HG03354 (cell line): ENCODE results near the gene WNT8B.

ENCODE experiments used
- ATAC-seq: cut with Tn5 transposase; IDR thresholded peaks from one replicate; pipeline ENCODE4 v1.9.1; 2021; ENCODE audit warnings: mild to moderate bottlenecking; ENCODE audit not compliant: unreplicated experiment, poor library complexity, severe bottlenecking

The WNT8B gene

GRCh38 chr10:100462709-100463108 is at the start of gene WNT8B:
Gene WNT8B (plus strand): TSS chr10:100463009. CDS start chr10:100463169, 160 bp downstream.
- ATAC-seq: no peak

DNA sequence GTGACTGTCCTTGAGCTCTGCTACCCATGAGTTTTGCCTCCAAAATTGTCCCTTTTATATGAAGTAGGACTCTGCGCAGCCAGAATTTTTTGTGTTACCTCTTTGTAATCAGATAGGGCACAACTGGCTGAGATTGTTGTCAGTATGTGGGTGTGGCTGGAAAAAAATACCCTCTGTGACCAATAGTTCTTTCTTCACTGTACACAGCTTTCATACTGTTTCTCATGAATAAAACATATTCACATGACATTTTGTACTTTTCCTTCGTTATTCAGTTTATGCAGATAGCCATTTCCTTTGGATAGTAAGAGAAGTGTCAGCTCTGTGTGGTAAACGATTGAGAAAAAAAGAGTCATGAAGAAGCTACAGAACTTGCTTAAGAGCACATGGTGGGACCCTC is 49.6 kb upstream of the WNT8B start:
- no peak for ATAC-seq

DNA sequence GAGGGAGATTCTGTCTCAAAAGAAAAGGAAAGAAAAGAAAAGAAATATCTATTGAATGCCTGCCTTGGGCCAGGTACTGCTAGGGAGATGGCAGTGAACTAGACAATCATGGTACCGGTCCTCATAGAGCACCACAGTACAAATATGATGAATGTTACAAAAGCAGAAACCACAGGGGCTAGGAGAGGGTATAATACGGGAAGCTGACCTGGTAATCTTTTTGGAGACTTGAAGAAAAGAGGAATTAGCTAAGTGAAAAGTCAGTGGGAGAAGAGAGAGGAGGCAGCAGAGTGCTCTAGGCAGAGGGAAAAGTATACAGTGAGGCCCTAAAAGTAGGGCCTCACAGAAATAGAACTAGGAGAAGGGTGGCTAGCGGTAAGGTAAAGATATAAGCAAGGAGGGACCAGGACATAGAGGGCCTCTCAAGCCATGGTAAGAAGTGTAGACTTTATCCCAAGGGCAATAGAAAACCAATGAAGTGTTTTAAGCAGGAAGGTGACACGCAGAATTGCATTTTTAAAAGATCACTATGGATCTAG is 42.8 kb upstream of the WNT8B start:
- no peak for ATAC-seq

GRCh38 chr10:100427374-100427773 is 35.4 kb upstream of the WNT8B start:
- no peak for ATAC-seq

DNA sequence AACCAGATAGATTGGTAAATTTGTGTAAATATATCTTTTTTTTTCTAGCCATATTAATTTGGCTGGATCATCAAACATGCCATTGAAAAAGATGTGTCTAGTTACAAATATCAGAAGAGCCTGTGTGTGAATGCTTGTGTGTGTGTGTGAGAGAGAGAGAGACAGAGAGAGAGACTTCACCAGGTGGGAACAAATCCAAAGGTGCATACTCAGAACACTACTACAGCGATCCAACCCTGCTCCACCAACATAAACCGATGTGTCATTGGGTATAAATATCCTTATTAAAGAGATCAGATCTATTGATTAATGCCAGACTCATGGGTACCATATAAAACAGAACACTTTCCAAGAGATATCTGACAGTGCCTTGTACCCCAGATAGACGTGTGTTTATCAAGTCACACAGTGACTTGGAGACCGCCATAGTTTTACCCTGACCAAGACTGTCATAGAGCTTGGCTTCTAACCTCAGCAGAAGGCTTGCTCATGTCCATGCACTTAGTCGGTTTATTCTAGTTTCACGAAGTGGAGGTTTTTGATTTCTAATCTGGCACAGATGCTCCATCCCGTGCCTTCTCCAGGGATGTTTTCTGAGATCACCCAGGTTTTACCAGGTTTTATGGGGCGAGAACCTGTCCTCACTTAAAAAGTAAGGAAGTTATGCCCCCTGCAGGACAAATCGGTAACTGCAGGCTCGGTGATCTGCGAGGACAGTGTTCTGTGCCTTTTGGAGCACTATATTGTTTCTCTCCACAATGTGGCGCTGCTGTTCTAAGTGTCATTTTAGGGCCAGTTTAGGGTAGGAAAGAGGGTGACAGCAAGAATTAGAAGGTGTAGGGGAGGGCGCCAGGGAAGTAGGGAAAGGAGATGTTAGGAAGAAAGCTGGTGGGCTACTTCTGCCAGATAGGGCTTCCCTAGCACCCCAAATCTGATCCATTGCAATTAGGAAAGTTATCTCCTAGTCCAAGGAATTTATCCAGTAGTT is 29.3 kb upstream of the WNT8B start:
- ATAC-seq: peak; percentile 84

GRCh38 chr10:100436255-100436654 is 26.6 kb upstream of the WNT8B start:
- ATAC-seq: no peak

GRCh38 chr10:100438674-100439315 is 24.0 kb upstream of the WNT8B start:
- ATAC-seq: no peak

GRCh38 chr10:100442548-100442947 is 20.3 kb upstream of the WNT8B start:
- no peak for ATAC-seq

GRCh38 chr10:100446130-100446761 is 16.6 kb upstream of the WNT8B start:
- ATAC-seq: no peak

- peak; percentile 59 for ATAC-seq
Observed at GRCh38 chr10:100447663-100448062, 15.1 kb upstream of the WNT8B start.

GRCh38 chr10:100448951-100449350 is 13.9 kb upstream of the WNT8B start:
- no peak for ATAC-seq

DNA sequence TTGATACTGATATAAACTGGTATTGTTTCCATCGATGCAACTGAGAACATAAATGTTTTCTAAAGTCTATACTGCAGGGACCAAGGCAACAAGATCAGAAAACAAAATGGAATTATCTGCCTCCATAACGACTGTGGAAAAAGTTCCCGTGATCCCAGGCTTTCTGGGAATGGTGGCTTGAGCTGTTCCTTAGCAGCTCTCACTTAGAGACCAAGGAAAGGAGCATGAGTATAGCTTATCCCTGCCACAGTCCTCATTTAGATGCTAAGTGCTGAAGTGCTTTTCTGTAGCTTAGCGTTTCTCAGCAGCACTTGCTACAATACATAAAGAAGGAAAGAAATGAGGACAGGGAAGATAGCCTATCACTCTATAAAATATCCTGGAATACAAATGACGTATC is 5.5 kb downstream of the WNT8B start:
- no peak for ATAC-seq

DNA sequence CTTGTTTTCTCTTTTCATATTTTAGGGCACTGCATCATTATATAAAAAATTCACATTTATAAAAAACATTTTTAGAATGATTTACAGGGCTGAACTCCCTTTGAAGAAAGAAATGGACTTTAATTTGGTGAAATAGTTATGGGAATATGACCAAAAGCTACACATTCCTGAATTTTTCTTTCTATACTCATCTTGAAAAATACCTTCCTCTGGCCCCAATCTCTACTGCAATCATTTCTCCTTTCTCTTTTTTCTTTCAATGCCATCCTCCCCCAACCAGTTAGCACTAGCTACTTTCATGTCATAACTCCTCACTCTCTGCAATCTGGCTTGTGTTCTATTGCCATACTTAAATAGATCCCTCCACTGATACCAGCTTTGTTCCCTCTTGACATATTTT is 6.2 kb downstream of the WNT8B start:
- ATAC-seq: no peak

DNA sequence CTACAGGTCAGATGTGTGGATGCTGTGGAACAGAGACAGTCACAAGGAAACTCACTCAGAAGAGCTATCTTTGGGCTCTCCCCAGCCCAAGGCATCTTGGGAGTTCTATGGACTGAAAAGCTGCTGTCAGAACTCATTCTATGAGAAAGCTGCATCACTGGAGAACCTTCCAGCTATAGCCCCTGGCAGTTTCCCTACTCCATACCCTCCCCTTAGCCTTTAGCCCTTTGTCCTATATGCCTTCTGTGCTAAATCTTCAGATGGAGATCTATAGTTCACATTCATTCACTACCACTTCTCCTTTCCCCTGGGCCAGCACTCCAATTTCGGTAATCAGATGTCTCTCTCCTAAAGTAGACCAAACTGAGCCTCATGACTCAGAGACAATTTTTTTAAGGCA is 6.9 kb downstream of the WNT8B start:
- ATAC-seq: no peak

- no peak for ATAC-seq
Observed at GRCh38 chr10:100470367-100470766, 7.6 kb downstream of the WNT8B start.

DNA sequence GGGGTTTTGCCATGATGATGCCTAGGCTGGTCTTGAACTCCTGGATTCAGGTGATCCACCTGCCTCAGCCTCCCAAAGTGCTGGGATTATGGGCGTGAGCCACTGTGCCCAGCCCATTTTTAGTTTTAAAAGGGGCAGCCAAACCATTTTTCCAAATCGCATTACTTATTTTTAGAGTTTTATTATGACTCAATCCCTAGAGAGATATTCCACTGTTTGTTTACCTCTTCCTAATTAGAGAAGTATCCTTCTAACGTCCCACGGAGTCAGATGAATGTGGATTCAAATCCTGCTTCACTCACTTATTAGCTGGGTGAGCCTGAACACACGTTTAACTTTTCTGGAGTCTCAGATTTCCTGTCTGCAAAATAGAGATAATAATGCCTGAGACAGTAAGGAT is 15.2 kb downstream of the WNT8B start:
- ATAC-seq: no peak

GRCh38 chr10:100479037-100479436 is 16.2 kb downstream of the WNT8B start:
- ATAC-seq: no peak

- no peak for ATAC-seq
Observed at GRCh38 chr10:100480002-100480401, 17.2 kb downstream of the WNT8B start.

- ATAC-seq: peak; percentile 99
Observed at GRCh38 chr10:100481462-100482081, 18.8 kb downstream of the WNT8B start.
